ENCODE data around the gene OTOA. TPM values are rescaled to one million over a fixed set of nuclear protein-coding genes. Genes with fewer than 3 reads are reported as not detected.

The OTOA gene
- total and polyA plus RNA-seq, 2 of the 8 experiments (the other 6 are each of a cell fraction or from before 2014, with no cell fraction given), result 0.06 to 0.32 TPM

GRCh38 chr16:21654881-21655280, 8.9 kb upstream of the OTOA start:
- H3K23ac ChIP-seq (ENCODE audit: insufficient read length), result no peak overlapping the region
- no peaks in the 10 kb centered on the region for H3K79me1 ChIP-seq (ENCODE audit: low read depth, low read length)
- H3K36me3 ChIP-seq (ENCODE audit: control insufficient read depth in 2 of 4, insufficient read depth in 4 of 4, low read length in 3 of 4), result peaks cover 0 to 4% (median under 1%) of the 10 kb centered on the region in 4 experiments; a peak in 3 of 8 replicates
- ChIA-PET POLR2A (ENCODE audit: partially characterized antibody) (no interaction called here), CTCF (ENCODE audit: partially characterized antibody) (interaction anchor here (1.2 kb wide), 1 partner anchor 54 kb away, joined by 3 read pairs; no protein-coding TSS in a partner anchor)
- H2BK120ac ChIP-seq (replicated peaks; ENCODE audit: low read depth, low read length), result no peak overlapping the region
- H2AK5ac ChIP-seq (ENCODE audit: low read depth, low read length), result no peak overlapping the region
- H3K23me2 ChIP-seq (ENCODE audit: low read depth, low read length), result no peaks in the 10 kb centered on the region
- H2BK5ac ChIP-seq (ENCODE audit: low read depth, low read length), result no peak overlapping the region
- no peak overlapping the region for H3K14ac ChIP-seq (ENCODE audit: insufficient read length)
- H3K27ac ChIP-seq (ENCODE audit: low read depth, low read length), result no peak overlapping the region
- no peaks in the 10 kb centered on the region for H3K4me1 ChIP-seq (replicated peaks in 1 of 4; ENCODE audit: control insufficient read depth in 3 of 4, insufficient read depth in 4 of 4, low read length in 3 of 4)
- no peak overlapping the region for H3K18ac ChIP-seq (ENCODE audit: extremely low read depth, low read length)
- H2BK15ac ChIP-seq (ENCODE audit: low read length), result no peak overlapping the region
- H4K20me1 ChIP-seq (replicated peaks in 1 of 2; ENCODE audit: control insufficient read depth in 1 of 2, insufficient read depth in 2 of 2, low read length in 2 of 2), result no peaks in the 10 kb centered on the region
- no peak overlapping the region for H2AFZ ChIP-seq (ENCODE audit: low read length)
- 75% methylated on average over 2 of the region's 2 CpGs; no CpG with 5 or more reads in 1 of the 2 experiments for WGBS, 2 experiments (ENCODE audit: extremely low coverage in 1 of 2, insufficient coverage in 1 of 2, insufficient read length in 1 of 2, insufficient replicate concordance in 2 of 2, low coverage in 1 of 2, low lambda C conversion rate in 2 of 2, missing lambda C conversion rate in 1 of 2)
- peaks cover 0 to 1% of the 10 kb centered on the region in 2 experiments; a peak in 1 of 4 replicates for H3K79me2 ChIP-seq (ENCODE audit: control insufficient read depth in 1 of 2, insufficient read depth in 2 of 2, low read length in 2 of 2)
- FAIRE-seq (no peak), DNase-seq (ENCODE audit: low read depth in 1 of 2, low spot score in 2 of 2) (no peak)
- H2BK20ac ChIP-seq (ENCODE audit: low read length), result no peak overlapping the region
- no peak overlapping the region for H4K8ac ChIP-seq (ENCODE audit: extremely low read depth, insufficient read depth, low read length)
- H2BK12ac ChIP-seq (ENCODE audit: low read depth, low read length), result no peak overlapping the region
- no peak overlapping the region for H4K91ac ChIP-seq (replicated peaks; ENCODE audit: insufficient read length, low read length)
- H4K5ac ChIP-seq (ENCODE audit: insufficient read length, low read depth, low read length), result no peak overlapping the region
- no peaks in the 10 kb centered on the region for H3K9me3 ChIP-seq (ENCODE audit: insufficient read depth in 2 of 2, low read depth in 1 of 2, low read length in 1 of 2)
- H3K4me3 ChIP-seq (ENCODE audit: extremely low read depth in 1 of 4, insufficient read depth in 2 of 4, low read depth in 3 of 4, low read length in 4 of 4), result no peak overlapping the region
- H3K4ac ChIP-seq (replicated peaks; ENCODE audit: insufficient read length, low read depth, low read length), result no peak overlapping the region
- no peak overlapping the region for H3K4me2 ChIP-seq (ENCODE audit: insufficient read depth in 1 of 2, low read depth in 2 of 2, low read length in 2 of 2)
- no peaks in the 10 kb centered on the region for H3K27me3 ChIP-seq (replicated peaks in 1 of 4; ENCODE audit: control insufficient read depth in 3 of 4, extremely low read depth in 1 of 4, insufficient read depth in 3 of 4, low read length in 3 of 4)
- TF ChIP-seq NANOG (IDR thresholded peaks at IDR 0.05; ENCODE audit: insufficient read depth, low read depth, low read length, poor library complexity, severe bottlenecking), result no peak
- TF ChIP-seq CREB1 (IDR thresholded peaks at IDR 0.05), result no peak
- no peak for TF ChIP-seq TBP (IDR thresholded peaks at IDR 0.05; ENCODE audit: low read depth, low read length)
- TF ChIP-seq USF2 (IDR thresholded peaks at IDR 0.05; ENCODE audit: low read length), result no peak
- no peak for TF ChIP-seq CBX5 (IDR thresholded peaks at IDR 0.05; ENCODE audit: low read depth, low read length)
- TF ChIP-seq CBX8 (IDR thresholded peaks at IDR 0.05; ENCODE audit: borderline replicate concordance, low read depth, low read length), result no peak
- TF ChIP-seq SP2 (IDR thresholded peaks at IDR 0.05; ENCODE audit: low read length), result no peak
- no peak for TF ChIP-seq EGR1 (IDR thresholded peaks at IDR 0.05; ENCODE audit: borderline replicate concordance, low read depth, low read length)
- TF ChIP-seq ATF3 (IDR thresholded peaks at IDR 0.05; ENCODE audit: insufficient read depth, low read depth, low read length), result no peak
- no peak for TF ChIP-seq KDM1A (IDR thresholded peaks at IDR 0.05; ENCODE audit: borderline replicate concordance, low read length)
- TF ChIP-seq RXRA (IDR thresholded peaks at IDR 0.05; ENCODE audit: insufficient read depth, low read depth, low read length), result no peak
- TF ChIP-seq BACH1 (IDR thresholded peaks at IDR 0.05; ENCODE audit: low read length), result no peak
- no peak overlapping the region for H3K56ac ChIP-seq (replicated peaks; ENCODE audit: insufficient read length, low read depth, low read length)
- no peak overlapping the region for H3K9ac ChIP-seq (replicated peaks in 1 of 4; ENCODE audit: extremely low read depth in 1 of 4, low read depth in 3 of 4, low read length in 3 of 4)

All from H1 (cell line).